ENCODE results near the gene TYSND1. TPM values are rescaled to one million over a fixed set of nuclear protein-coding genes. Genes with fewer than 3 reads are reported as not detected.
"Not testable (repeated sequence)": the region's sequence is repeated elsewhere in the genome, so short reads cannot be mapped to it uniquely, and the experiment has no call there.

The TYSND1 gene
- total and polyA plus RNA-seq, 2 donors from 2014 or later = 12.9 to 13.8 TPM

- no peak for TF ChIP-seq CTCF (IDR thresholded peaks at IDR 0.05; ENCODE audit: borderline replicate concordance, extremely low read depth, insufficient read depth)
- FAIRE-seq = no peak
- Histone ChIP-seq H3K27ac (ENCODE audit: low read depth in 2 of 2, low read length in 2 of 2) (no peak overlapping the region), H3K9me3 (ENCODE audit: control insufficient read depth in 2 of 3, insufficient read depth in 1 of 3, low read length in 3 of 3) (no peaks in the 10 kb centered on the region), H3K4me3 (ENCODE audit: low read length in 3 of 3) (no peak overlapping the region), H3K4me1 (ENCODE audit: control insufficient read depth in 2 of 3, insufficient read depth in 2 of 3, low read depth in 1 of 3, low read length in 3 of 3) (no peaks in the 10 kb centered on the region), H3K36me3 (ENCODE audit: control insufficient read depth in 2 of 3, insufficient read depth in 3 of 3, low read length in 3 of 3) (peaks cover 0 to 3% (median 0%) of the 10 kb centered on the region in 3 donors), H3K9ac (ENCODE audit: low read length in 3 of 3) (no peak overlapping the region), H3K27me3 (ENCODE audit: control insufficient read depth, insufficient read depth, low read length) (no peaks in the 10 kb centered on the region)
- DNase-seq = peak in 2 of 5 donors; percentile 30 to 31
- intact Hi-C loops (cut with DNase I) = no loop called here
Measured at GRCh38 chr10:70106958-70107791, 39.3 kb downstream of the TYSND1 start.

- TF ChIP-seq CTCF (IDR thresholded peaks at IDR 0.05; ENCODE audit: borderline replicate concordance, extremely low read depth, insufficient read depth) = no peak
Measured at GRCh38 chr10:70101668-70102067, 44.8 kb downstream of the TYSND1 start.

GRCh38 chr10:70101068-70101562 lies 45.4 kb downstream of the TYSND1 start:
- H3K4me1 ChIP-seq (ENCODE audit: control insufficient read depth in 2 of 3, insufficient read depth in 2 of 3, low read depth in 1 of 3, low read length in 3 of 3); intact Hi-C loops (cut with DNase I); FAIRE-seq; H3K36me3 ChIP-seq (ENCODE audit: control insufficient read depth in 2 of 3, insufficient read depth in 3 of 3, low read length in 3 of 3); H3K9me3 ChIP-seq (ENCODE audit: control insufficient read depth in 2 of 3, insufficient read depth in 1 of 3, low read length in 3 of 3); H3K9ac ChIP-seq (ENCODE audit: low read length in 3 of 3); H3K4me3 ChIP-seq (ENCODE audit: low read length in 3 of 3); H3K27me3 ChIP-seq (ENCODE audit: control insufficient read depth, insufficient read depth, low read length); DNase-seq; H3K27ac ChIP-seq (ENCODE audit: low read depth in 2 of 2, low read length in 2 of 2): not testable (repeated sequence)

More at GRCh38 chr10:70101668-70102067, 44.8 kb downstream of the TYSND1 start:
- no peak overlapping the region for H3K4me3 ChIP-seq (ENCODE audit: low read length in 3 of 3)
- FAIRE-seq = no peak
- H3K36me3 ChIP-seq (ENCODE audit: control insufficient read depth in 2 of 3, insufficient read depth in 3 of 3, low read length in 3 of 3) = peaks cover 3 to 7% (median 5%) of the 10 kb centered on the region in 3 donors
- H3K27ac ChIP-seq (ENCODE audit: low read depth in 2 of 2, low read length in 2 of 2) = no peak overlapping the region
- no peak for DNase-seq
- H3K9ac ChIP-seq (ENCODE audit: low read length in 3 of 3) = no peak overlapping the region
- H3K9me3 ChIP-seq (ENCODE audit: control insufficient read depth in 2 of 3, insufficient read depth in 1 of 3, low read length in 3 of 3) = no peaks in the 10 kb centered on the region
- H3K27me3 ChIP-seq (ENCODE audit: control insufficient read depth, insufficient read depth, low read length) = no peaks in the 10 kb centered on the region
- intact Hi-C loops (cut with DNase I) = no loop called here
- H3K4me1 ChIP-seq (ENCODE audit: control insufficient read depth in 2 of 3, insufficient read depth in 2 of 3, low read depth in 1 of 3, low read length in 3 of 3) = peaks cover 0 to 5% (median 0%) of the 10 kb centered on the region in 3 donors

GRCh38 chr10:70098271-70098670 lies 48.2 kb downstream of the TYSND1 start:
- H3K4me3 ChIP-seq (ENCODE audit: low read length in 3 of 3) = no peak overlapping the region
- no peak overlapping the region for H3K27ac ChIP-seq (ENCODE audit: low read depth in 2 of 2, low read length in 2 of 2)
- peaks cover 0 to 5% (median 0%) of the 10 kb centered on the region in 3 donors for H3K4me1 ChIP-seq (ENCODE audit: control insufficient read depth in 2 of 3, insufficient read depth in 2 of 3, low read depth in 1 of 3, low read length in 3 of 3)
- H3K9ac ChIP-seq (ENCODE audit: low read length in 3 of 3) = no peak overlapping the region
- FAIRE-seq = no peak
- no peak for DNase-seq
- peaks cover 9 to 14% (median 10%) of the 10 kb centered on the region in 3 donors for H3K36me3 ChIP-seq (ENCODE audit: control insufficient read depth in 2 of 3, insufficient read depth in 3 of 3, low read length in 3 of 3)
- TF ChIP-seq CTCF (IDR thresholded peaks at IDR 0.05; ENCODE audit: borderline replicate concordance, extremely low read depth, insufficient read depth) = no peak
- intact Hi-C loops (cut with DNase I) = no loop called here
- H3K27me3 ChIP-seq (ENCODE audit: control insufficient read depth, insufficient read depth, low read length) = no peaks in the 10 kb centered on the region
- H3K9me3 ChIP-seq (ENCODE audit: control insufficient read depth in 2 of 3, insufficient read depth in 1 of 3, low read length in 3 of 3) = no peaks in the 10 kb centered on the region
